Raji (cell line): Measurements from ENCODE around the gene PI4KA.

Experiments used
- POLR2A ChIP-seq: IDR thresholded peaks from 2 replicates; pipeline ENCODE4 v1.6.1; 2011; ENCODE audit warnings: low read depth, low read length, control low read depth; ENCODE audit not compliant: insufficient read depth

The PI4KA gene

GRCh38 chr22:20792966-20793728, 65.5 kb downstream of the PI4KA start:
- TF ChIP-seq POLR2A: no peak

GRCh38 chr22:20792221-20792965, 66.2 kb downstream of the PI4KA start:
- no peak for TF ChIP-seq POLR2A

GRCh38 chr22:20788627-20789344, 69.8 kb downstream of the PI4KA start:
- no peak for TF ChIP-seq POLR2A

- no peak for TF ChIP-seq POLR2A
Measured at GRCh38 chr22:20787746-20788626, 70.6 kb downstream of the PI4KA start.

- no peak for TF ChIP-seq POLR2A
Measured at GRCh38 chr22:20787223-20787622, 71.4 kb downstream of the PI4KA start.

GRCh38 chr22:20786536-20786979, 72.1 kb downstream of the PI4KA start:
- no peak for TF ChIP-seq POLR2A

GRCh38 chr22:20786048-20786447, 72.6 kb downstream of the PI4KA start:
- no peak for TF ChIP-seq POLR2A

GRCh38 chr22:20785415-20785814, 73.2 kb downstream of the PI4KA start:
- TF ChIP-seq POLR2A: no peak

- no peak for TF ChIP-seq POLR2A
Measured at GRCh38 chr22:20783844-20784723, 74.5 kb downstream of the PI4KA start.

GRCh38 chr22:20783300-20783673, 75.3 kb downstream of the PI4KA start:
- TF ChIP-seq POLR2A: no peak

GRCh38 chr22:20782596-20783299, 75.9 kb downstream of the PI4KA start:
- TF ChIP-seq POLR2A: no peak

- no peak for TF ChIP-seq POLR2A
Measured at GRCh38 chr22:20782083-20782482, 76.5 kb downstream of the PI4KA start.
